ENCODE measurements around the gene AGO1.

AGO1 gene

GRCh38 chr1:35894656-35895055 is 11.6 kb downstream of the AGO1 start:
- ChIA-PET POLR2A (no interaction called here), CTCF (interaction anchor here (1.4 to 1.5 kb wide), 2 partner anchors 11 to 34 kb away, joined by 4 to 6 read pairs; partner anchors contain the start of gene AGO1)
- TF ChIP-seq, protein P1, sequence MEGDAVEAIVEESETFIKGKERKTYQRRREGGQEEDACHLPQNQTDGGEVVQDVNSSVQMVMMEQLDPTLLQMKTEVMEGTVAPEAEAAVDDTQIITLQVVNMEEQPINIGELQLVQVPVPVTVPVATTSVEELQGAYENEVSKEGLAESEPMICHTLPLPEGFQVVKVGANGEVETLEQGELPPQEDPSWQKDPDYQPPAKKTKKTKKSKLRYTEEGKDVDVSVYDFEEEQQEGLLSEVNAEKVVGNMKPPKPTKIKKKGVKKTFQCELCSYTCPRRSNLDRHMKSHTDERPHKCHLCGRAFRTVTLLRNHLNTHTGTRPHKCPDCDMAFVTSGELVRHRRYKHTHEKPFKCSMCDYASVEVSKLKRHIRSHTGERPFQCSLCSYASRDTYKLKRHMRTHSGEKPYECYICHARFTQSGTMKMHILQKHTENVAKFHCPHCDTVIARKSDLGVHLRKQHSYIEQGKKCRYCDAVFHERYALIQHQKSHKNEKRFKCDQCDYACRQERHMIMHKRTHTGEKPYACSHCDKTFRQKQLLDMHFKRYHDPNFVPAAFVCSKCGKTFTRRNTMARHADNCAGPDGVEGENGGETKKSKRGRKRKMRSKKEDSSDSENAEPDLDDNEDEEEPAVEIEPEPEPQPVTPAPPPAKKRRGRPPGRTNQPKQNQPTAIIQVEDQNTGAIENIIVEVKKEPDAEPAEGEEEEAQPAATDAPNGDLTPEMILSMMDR (IDR thresholded peaks at IDR 0.05; ENCODE audit: control extremely low read depth, extremely low read depth, low read depth, missing control alignments) = no peak
- no peak for DNase-seq (ENCODE audit: extremely low spot score)

- no peak for DNase-seq (ENCODE audit: extremely low spot score)
- POLR2A ChIA-PET = no interaction called here
- TF ChIP-seq, protein P1 (IDR thresholded peaks at IDR 0.05; ENCODE audit: control extremely low read depth, extremely low read depth, low read depth, missing control alignments) = peak; percentile 12
- CTCF ChIA-PET = interaction anchor here (1.5 to 2.5 kb wide), 2 partner anchors 12 to 17 kb away, joined by 6 to 8 read pairs; partner anchors contain the start of gene AGO1
Measured at GRCh38 chr1:35899941-35900340, 16.9 kb downstream of the AGO1 start.

- POLR2A ChIA-PET = no interaction called here
- DNase-seq (ENCODE audit: extremely low spot score) = no peak
- TF ChIP-seq, protein P1 (IDR thresholded peaks at IDR 0.05; ENCODE audit: control extremely low read depth, extremely low read depth, low read depth, missing control alignments) = no peak
- CTCF ChIA-PET = interaction anchor here (1.0 to 2.5 kb wide), 5 partner anchors 13 to 24 kb away, joined by 4 to 8 read pairs (median 6); partner anchors contain the start of gene AGO1
Measured at GRCh38 chr1:35901235-35901634, 18.2 kb downstream of the AGO1 start.

GRCh38 chr1:35902671-35903070 is 19.7 kb downstream of the AGO1 start:
- no peak for DNase-seq (ENCODE audit: extremely low spot score)
- ChIA-PET CTCF (interaction anchor here (2.3 kb wide), 1 partner anchor 23 kb away, joined by 7 read pairs; no protein-coding TSS in a partner anchor), POLR2A (no interaction called here)
- TF ChIP-seq, protein P1 (IDR thresholded peaks at IDR 0.05; ENCODE audit: control extremely low read depth, extremely low read depth, low read depth, missing control alignments) = no peak

GRCh38 chr1:35914717-35915116 is 31.7 kb downstream of the AGO1 start:
- POLR2A ChIA-PET = no interaction called here
- TF ChIP-seq, protein P1 (IDR thresholded peaks at IDR 0.05; ENCODE audit: control extremely low read depth, extremely low read depth, low read depth, missing control alignments) = no peak
- CTCF ChIA-PET = no interaction called here
- no peak for DNase-seq (ENCODE audit: extremely low spot score)

- DNase-seq (ENCODE audit: extremely low spot score) = no peak
- ChIA-PET CTCF (interaction anchor here (1.3 kb wide), 1 partner anchor 32 kb away, joined by 3 read pairs; no protein-coding TSS in a partner anchor), POLR2A (no interaction called here)
- TF ChIP-seq, protein P1 (IDR thresholded peaks at IDR 0.05; ENCODE audit: control extremely low read depth, extremely low read depth, low read depth, missing control alignments) = no peak
Measured at GRCh38 chr1:35915693-35916092, 32.7 kb downstream of the AGO1 start.

Measured in GM10248 (cell line).